Measurements from ENCODE around the gene DCST2.
A peak's percentile ranks its signal among the peaks of the same experiment; 100 is the strongest.

DNA sequence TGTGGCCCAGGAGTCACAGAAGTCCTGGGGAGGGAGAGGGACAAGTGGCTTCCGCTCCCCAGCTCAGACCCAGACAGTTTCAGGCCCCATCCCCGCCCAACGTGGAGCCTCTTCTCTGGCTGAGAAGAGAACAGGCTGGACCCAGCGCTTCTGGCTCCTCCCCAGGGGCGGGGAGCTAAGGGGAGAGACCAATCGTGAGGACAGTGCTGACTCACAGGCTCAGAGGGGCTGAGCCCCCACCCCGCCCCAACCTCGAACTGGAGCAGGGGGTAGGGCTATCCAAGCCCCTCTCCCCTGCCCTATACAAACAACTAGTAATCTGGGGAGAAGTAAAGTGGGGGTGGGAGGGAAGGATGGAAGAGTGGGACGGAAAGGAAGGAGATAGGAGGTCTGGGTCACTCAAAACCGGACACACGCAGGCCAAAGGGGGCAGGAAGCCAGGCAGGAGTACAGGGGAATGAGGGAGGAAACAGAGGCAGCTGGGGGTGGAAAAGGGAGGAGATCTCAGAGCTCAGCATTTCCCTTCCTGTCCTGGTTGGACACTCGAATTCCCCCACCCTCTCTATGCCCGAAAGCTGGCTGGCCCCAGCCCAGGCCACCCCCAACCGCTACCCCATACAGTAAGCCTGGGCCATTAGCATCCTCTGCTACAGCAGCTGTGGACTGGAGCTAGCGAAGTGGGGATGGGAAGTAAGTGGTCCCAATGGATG lies 62.8 kb downstream of the DCST2 start, which contains the start of gene SHC1:
- TF ChIP-seq REST (IDR thresholded peaks at IDR 0.05; ENCODE audit: insufficient read depth in 1 of 2, low read depth in 2 of 2, low read length in 2 of 2): no peak; a peak in 2 of 4 replicates
- peak; percentile 90 for TF ChIP-seq POLR2AphosphoS5 (IDR thresholded peaks at IDR 0.05; ENCODE audit: low read depth, low read length)
- TF ChIP-seq SIN3A (IDR thresholded peaks at IDR 0.05; ENCODE audit: borderline replicate concordance, insufficient read depth, low read length): peak; percentile 44; the same call in 1 of the 2 replicates

Data from PFSK-1 (cell line).